Esophagus mucosa (tissue), 1 donor: ENCODE data around the gene ODAPH. TPM values are rescaled to one million over a fixed set of nuclear protein-coding genes. Genes with fewer than 3 reads are reported as not detected.
A peak's percentile ranks its signal among the peaks of the same experiment; 100 is the strongest.

Experiments
- ATAC-seq: fragments of 200-7000 bp; cut with Tn5 transposase; one replicate; pipeline ENCODE4 v1.9.1; 2020
- total RNA-seq: library from RNA; stranded (reverse); gene quantifications from one replicate; pipeline ENCODE4 v1.2.4, GENCODE V29; 2023
- donor health status: DM: yes; HTN: yes; CAD: no.

Gene ODAPH
- total RNA-seq, 1 donor from 2014 or later: 0.12 TPM

GRCh38 chr4:75544870-75545269 is 11.0 kb upstream of the ODAPH start:
- no peak for ATAC-seq

GRCh38 chr4:75545526-75545925 is 10.3 kb upstream of the ODAPH start:
- ATAC-seq: no peak

DNA sequence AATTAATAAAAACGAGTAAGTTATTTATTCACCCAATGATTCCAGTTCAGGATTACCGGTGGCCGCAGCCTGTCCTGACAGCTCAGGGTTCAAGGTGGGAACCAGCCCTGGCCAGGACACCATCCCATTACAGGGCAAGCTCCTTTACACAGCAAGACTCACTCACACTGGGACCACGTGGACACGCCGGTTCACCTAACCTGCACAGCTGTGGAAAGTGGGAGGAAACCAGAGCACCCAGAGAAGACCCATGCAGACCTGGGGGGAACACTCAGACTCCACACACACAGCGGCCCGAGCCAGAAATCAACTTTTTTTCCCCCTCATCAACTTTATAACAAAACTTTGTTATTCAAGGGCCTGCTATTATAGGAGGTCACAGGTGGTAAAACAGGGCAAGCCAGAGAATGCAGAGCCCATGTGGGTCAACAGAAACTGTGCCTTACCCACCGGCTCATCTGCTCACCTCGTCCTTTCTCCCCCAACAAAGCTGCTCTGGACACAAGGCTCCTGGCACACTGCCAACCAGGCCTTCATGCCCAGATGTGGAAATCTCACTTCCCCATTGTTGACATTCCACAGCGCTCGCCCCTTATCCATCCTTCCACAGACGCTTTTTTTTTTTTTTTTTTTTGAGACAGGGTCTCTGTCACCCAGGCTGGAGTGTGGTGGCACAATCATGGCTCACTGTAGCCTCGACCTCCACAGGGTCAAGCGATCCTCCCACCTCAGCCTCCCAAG is 8.0 kb upstream of the ODAPH start:
- ATAC-seq: no peak

DNA sequence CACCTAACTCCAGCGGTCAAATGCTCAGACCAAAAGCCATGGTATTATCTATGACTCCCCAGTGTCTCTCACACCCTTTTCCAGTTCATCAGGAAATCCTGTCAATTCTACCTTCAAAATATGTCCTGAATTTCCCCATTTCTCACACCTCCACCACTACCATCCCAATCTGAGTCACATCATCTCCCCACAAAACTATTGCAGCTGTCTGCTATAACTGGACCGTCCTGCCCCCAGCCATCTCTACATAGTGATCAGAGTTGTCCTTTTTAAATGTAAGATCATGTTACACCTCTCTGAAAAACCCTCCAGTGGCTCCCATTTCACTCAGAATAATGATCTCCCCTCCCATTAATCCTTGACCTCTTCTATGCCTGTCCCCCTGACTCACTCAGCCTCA is 6.8 kb upstream of the ODAPH start:
- ATAC-seq: no peak

DNA sequence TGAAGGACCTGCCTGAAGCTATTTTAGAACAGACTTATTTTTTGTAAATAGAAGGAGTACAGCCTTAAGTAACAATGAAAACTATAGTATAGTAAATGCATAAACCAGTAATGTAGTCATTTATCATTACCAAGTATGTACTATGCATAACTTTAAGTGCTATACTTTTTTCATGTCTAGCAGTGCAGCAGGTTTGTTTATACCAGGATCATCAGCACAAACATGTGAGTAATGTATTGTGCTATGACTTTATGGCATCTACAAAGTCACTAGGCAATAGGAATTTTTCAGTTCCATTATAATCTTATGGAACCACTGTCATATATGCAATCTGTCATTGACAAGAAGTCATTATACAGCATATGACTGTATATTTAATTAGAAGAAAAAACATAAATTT is 3.4 kb upstream of the ODAPH start:
- no peak for ATAC-seq

- ATAC-seq: no peak
Observed at GRCh38 chr4:75557696-75558095, 1.8 kb downstream of the ODAPH start.

GRCh38 chr4:75561789-75562188 is 5.9 kb downstream of the ODAPH start:
- ATAC-seq: peak; percentile 55

DNA sequence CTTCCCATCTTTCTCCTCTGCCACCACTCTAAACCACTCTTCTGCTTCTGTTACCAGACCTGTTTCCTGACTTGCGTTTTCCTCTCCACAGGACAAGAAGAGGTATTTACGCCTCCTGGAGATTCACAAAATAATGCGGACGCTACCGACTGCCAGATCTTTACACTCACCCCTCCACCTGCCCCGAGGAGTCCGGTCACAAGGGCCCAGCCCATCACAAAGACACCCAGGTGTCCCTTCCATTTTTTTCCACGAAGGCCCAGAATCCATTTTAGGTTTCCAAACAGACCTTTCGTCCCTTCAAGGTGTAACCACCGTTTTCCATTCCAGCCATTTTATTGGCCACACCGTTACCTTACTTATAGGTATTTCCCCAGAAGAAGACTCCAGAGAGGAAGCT is 8.2 kb downstream of the ODAPH start:
- ATAC-seq: no peak

GRCh38 chr4:75565481-75565880 is 9.6 kb downstream of the ODAPH start:
- ATAC-seq: no peak

DNA sequence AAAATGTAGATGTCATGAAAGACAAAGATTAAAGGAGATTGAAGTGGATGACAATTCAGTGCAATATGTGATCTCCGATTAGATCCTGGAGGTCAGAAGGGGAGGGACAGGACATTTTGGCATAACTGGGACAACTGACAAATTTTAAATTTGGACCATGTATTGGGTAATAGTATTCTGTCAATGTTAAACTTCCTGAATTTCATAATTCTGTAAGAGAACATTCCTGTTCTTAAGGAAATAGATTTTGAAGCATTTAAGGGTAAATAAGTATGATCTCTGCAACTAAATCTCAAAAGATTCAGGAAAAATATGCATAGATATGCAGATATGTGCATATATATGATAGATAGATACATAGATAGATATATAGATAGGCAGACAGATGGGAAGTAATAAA is 11.0 kb downstream of the ODAPH start:
- ATAC-seq: no peak

GRCh38 chr4:75567725-75568124 is 11.9 kb downstream of the ODAPH start:
- ATAC-seq: no peak

- no peak for ATAC-seq
Observed at GRCh38 chr4:75584067-75584466, 28.2 kb downstream of the ODAPH start.

GRCh38 chr4:75593393-75593792 is 37.5 kb downstream of the ODAPH start:
- no peak for ATAC-seq

GRCh38 chr4:75596061-75596460 is 40.2 kb downstream of the ODAPH start:
- ATAC-seq: no peak

- no peak for ATAC-seq
Observed at GRCh38 chr4:75598390-75598789, 42.5 kb downstream of the ODAPH start.

DNA sequence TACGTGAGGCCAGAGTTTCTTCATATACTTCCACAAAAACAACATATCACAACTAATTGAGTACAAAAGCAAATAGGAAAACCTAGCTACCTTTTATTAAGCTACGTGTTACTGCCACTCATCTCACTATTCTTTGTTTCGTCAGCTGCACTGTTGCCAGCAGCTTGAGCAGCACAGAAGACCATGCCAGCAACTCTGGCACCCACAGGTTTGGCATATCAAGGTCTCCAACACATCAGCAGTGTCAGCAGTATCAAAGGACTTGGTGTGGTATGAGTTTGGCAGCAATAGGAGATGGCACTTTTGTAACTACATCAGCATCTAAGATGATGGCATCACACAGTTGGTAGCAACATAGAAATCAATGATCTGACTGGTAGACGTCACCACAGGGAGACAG is 43.8 kb downstream of the ODAPH start:
- ATAC-seq: no peak

DNA sequence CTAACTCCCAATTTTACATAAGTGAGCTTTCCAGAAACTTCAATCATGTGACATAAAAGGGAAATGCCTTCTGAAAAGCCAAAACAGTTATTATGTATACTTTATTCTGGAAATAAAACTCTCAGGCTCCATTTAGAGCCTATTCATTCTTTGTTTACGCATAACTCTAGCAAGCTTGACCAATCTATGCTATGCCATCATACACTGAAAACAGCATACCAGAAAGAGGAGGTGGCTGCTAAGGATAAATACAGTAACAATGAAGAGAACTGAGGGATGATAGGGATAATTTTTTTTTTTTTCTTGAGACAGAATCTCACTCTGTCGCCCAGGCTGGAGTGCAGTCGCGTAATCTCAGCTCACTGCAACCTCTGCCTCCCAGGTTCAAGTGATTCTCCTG is 50.1 kb downstream of the ODAPH start:
- no peak for ATAC-seq

- ATAC-seq: no peak
Observed at GRCh38 chr4:75612306-75612705, 56.4 kb downstream of the ODAPH start.

Other genes starting within 250 kb of the ODAPH start
- 15.4 TPM for gene RCHY1, start 41.7 kb upstream of the ODAPH start, total RNA-seq
- gene THAP6, start 41.6 kb upstream of the ODAPH start, total RNA-seq: 9.7 TPM
- gene CDKL2, start 74.5 kb downstream of the ODAPH start, total RNA-seq: 0.56 TPM
- 47.2 TPM for gene G3BP2, start 117.3 kb downstream of the ODAPH start, total RNA-seq
- gene USO1, start 168.5 kb downstream of the ODAPH start, total RNA-seq: 44.3 TPM